Suppressor macrophage treated with lipopolysaccharide for 4 hours (primary cell): ENCODE data around the gene FABP6.

ENCODE experiments used
- DNase-seq: peaks from one replicate; pipeline ENCODE4 v3.0.0-alpha.2; 2020

FABP6 gene

DNA sequence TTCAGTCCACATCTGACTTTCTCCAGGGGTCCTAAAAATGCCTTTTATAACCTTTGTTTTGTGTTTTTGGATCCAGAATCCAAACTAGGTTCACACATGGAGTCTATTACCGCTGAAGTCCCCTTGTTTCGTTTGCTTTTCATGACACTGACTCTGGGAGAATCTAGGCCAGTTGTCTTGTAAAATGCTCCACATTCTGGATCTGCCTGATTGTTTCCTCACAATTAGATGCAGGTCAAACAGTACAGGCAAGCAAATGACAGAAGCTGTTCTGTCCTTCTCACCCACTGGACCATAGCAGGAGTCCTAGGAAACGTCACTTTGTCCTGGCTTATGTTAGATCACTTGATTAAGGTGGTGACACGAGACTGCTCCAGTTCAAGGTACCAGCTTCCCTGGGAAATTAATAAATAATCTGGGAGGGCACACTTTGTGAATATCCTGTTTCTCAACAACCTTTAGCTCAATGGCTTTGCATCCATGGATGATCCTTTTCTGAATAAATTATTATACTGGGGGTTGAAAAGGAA, 34.1 kb downstream of the FABP6 start:
- DNase-seq = no peak

DNA sequence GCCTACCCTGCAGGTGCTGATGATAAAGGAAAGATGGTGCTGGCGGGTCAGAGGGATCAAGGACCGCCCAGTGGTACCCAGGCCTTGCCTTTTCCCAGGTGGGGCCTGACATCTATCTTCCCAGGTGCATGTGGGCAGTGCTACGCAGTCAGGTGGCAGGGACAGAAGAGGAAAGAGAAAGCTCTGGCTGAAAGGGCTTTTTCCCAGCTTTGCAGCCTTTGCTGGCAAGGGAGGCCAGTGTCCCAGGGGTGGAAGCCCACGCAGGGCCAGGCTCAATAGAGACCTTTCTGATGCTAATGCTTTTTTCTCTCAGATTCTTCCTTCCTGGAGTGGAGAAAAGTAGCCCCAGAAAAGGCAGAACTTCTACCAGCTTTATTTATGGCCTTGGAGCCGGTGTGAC, 36.7 kb downstream of the FABP6 start:
- no peak for DNase-seq

DNA sequence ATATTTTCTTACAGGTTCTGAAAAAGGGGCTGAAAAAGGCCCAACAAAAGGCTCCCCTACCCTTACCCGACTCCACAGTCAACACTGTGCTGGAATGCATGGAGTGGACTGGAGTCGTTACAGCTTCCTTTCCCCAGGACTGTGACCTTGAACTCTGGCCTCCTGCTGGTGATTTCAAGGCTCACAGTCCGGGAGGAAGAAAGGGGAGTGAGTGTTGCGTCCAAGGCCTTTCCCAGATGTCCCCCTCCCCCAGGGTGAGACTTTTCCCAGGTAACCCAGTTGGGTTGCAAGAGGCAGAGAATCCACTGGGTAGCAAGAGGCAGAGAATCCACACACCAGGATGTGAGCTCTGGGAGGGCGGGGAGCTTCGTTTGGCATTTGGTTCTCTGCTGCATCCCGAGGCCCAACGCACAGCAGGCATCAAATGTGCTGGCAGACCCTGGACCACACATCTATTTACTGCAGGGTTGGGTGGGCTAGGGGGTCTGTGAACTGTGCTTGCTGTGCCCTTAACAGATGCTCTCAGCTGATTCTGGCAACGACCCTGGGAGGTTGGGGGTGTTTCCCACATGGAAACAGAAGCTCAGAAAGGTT, 37.5 kb downstream of the FABP6 start:
- no peak for DNase-seq

DNA sequence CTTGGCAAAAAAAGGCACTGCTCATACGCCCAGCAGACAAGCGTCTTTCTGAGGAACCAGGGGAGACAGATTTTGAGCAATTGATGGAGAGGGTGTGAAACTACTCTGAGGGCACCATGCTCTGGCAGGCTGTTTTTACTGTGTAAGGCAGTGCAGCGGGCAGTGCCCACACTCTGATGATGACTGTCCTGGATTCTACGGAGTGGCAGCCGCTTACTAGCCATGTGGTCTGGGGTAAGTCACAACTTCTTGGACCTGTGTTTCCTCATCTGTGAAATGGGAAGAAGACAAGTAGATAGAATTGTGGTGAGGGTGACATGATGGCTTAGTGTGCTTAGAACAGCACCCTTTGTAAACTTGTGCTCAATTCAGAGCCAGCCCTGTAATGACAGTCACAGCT, 38.8 kb downstream of the FABP6 start:
- DNase-seq = peak; percentile 40

DNA sequence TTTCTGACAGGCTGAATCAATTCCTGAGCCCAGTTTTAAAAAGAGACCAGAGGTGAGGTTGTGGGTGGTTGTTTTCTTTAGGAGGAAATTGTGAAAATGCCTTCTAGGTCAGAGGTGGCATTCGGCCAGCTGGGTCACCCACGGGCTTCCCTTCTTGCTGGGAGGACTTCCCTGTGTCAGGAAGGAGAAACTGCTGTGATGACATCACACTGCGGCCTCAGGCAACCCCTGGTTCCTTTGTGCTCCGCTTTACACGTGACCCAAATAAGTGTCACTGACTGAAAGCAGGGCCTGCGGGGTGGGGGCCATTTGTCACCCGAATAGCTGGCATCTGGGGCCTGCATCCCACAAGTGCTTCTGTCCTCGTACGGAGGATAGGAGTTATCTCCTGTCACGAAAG, 39.7 kb downstream of the FABP6 start:
- DNase-seq = peak; percentile 96

DNA sequence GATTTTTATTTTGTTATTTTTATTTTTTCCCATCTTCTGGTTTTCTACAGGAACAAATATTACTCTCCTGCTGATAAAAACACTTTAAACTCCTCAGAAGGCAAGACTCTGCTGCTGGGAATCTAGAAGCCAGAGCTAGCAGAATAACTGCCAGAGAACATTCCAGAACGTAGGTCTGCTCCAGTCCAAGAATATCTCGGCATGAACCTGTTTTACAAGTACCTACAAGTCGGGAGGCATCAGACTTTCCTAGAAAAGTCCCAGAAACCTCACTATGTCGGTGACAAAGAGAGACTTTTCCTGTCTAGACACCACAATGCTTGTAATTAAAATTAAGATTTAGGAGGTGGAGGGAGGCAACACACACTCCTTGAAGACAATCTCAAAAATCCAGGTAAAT, 41.4 kb downstream of the FABP6 start:
- DNase-seq = no peak

DNA sequence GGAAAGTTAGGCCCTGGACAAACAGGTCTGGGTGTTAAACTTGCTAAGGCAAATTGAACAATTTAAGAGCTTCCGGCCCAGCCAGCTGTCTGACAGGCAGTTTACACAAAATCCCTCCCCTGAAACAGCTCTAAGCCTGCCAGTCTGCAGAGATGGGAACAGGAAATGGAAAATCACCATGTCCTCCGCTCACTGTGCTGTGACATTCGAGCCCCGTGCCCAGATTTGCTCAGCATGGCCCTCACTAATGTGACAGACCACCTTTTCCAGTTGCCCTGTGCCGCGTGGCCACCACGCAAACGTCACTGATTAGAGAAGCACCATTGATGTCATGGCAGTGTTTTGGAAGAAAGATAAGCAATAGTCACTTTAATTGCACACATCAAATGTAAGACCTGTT, 42.1 kb downstream of the FABP6 start:
- DNase-seq = no peak

DNA sequence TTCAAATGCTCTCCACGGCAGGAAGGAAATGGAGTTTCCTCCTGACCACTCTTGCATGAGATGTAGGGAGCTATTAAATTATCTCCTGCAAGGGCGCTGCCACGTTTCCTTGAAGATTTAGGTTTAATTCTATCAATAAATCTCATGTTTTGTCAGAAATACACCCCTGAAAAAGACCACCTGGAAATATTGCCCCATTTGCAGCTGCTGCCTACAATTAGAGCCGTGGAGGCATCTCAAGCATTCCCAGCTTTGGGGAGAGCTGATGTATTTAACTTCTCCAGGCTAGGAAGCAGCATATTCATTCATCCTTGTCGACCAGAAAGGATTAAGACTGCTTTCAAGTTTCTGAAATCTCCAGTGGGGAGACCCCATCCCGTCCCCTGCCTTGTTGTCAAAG, 42.5 kb downstream of the FABP6 start:
- no peak for DNase-seq

DNA sequence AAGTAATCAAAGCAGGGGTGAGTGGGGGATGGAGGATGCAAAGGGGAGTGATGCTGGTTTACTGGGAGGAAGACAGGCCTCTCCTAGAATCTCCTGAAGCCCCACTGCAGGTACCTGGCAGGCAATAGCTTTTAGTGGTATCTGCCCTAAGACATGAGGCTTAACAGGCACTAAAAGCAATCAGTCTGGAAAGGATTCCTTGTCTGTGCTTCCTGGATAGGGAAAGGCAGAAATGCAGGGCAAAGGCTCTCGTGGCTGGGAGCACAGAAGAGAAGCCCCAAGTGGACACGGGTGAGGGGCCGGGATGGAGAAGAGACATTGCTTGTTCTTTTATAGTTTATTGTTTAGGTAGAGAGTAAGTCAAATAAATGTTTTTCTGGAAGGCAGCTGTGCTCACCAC, 43.0 kb downstream of the FABP6 start:
- no peak for DNase-seq

DNA sequence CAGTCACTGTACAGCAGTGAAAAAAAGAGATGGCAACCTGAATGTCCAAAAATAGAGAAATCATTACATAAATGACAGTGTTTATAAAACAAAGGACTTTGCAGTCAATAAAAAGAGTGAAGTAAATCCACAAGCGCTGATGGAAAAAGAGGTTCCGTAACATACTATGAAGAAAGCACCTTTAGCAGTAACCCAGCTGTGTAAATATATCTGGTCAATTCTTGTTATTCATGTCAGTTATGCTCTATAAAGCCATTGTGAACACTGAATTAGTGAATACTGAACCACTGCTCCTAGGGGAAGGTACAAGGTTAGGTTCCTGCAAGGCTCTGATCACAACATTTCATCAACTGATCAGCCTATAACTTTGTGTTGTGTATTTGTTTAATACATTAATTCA, 43.6 kb downstream of the FABP6 start:
- DNase-seq = no peak

DNA sequence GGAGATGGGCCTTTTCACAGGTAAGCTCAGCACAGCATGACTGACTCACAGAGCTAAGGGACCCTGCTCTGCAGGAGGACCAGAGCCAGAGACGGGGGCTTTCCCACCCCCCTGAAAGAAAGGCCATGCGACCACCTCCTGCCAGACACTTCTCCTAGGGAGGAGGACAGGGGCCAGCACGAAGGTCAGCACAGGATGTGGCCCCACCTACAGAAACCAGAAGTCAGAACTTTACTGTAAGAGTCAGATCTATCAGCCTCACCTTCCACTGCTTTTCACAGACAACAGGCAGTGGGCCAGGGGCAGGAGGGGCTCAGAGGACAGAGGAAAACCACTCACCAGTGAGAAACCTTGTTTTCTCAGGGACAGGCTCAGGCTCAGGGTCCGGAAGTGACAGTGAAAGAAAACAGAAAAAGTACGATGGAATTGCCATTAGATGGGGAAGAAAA, 45.2 kb downstream of the FABP6 start:
- no peak for DNase-seq

DNA sequence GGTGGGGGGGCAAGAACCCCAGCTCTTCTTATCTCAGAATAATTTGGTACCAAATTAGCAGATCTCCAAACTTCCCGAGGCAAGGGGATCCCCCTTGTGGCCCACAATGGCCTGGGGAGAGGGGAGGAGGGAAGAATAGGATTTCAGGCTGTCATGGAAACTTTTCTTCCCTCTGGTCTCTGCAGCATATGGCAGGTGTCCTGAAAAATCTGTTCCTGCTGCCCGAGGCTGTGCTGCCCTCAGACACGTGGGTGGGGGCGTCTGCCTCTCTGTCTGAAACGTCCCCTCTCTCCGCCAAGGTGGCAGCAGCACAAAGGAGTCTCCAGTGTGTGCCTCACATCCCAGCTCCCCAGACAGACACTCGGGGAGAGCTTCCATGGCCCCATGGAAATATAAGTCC, 49.0 kb downstream of the FABP6 start:
- no peak for DNase-seq

DNA sequence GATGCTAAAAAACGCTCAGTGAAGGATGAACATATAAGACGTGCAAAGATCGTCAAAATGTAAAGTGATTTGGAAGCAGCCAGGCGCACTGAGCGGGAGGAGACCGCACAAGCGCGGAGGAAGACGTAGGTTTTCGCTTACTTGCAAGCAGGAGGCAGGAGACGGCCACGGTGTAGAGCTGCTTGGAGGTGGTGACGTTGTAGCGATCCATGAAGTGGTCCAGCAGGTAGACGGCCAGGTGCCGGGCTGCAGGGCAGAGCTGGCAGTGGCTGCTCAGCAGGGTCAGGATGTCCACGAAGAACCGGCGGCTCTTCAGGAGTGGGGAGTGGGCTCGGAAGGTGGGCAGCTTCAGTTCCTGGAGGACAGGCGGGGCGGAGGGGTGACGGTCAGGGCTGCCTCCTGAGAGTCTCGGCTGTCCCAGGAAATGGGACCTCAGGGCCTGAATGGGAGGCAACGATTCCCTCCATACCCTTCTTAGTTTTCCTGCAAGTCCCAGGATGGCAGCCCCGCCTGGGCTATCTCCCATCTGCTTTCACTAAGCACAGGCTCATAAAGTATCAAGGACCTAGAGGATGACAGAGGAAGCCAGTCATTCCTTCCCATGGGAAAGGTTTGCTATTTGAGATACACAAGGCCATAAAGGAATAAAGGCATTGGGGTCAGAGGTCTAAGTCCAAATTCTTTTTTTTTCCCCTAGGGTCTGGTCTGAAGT, 51.2 kb downstream of the FABP6 start:
- no peak for DNase-seq

DNA sequence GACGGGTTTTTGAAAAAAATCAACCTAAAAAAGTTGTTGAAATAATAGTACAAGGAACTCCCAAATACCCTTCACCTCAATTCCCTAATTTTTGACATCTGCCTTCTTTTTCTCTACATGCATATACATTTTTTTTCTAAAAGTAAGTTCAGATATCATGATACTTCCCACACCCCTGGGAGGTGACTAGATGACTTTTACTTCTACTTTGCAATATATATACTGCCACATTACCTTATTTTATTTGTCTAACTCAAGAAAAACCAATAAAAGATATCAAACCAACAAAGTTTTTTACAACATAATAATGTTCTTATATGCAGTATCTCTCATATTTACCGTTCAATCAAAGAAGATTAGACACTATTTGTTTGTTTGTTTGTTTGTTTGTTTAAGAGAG, 52.0 kb downstream of the FABP6 start:
- no peak for DNase-seq

DNA sequence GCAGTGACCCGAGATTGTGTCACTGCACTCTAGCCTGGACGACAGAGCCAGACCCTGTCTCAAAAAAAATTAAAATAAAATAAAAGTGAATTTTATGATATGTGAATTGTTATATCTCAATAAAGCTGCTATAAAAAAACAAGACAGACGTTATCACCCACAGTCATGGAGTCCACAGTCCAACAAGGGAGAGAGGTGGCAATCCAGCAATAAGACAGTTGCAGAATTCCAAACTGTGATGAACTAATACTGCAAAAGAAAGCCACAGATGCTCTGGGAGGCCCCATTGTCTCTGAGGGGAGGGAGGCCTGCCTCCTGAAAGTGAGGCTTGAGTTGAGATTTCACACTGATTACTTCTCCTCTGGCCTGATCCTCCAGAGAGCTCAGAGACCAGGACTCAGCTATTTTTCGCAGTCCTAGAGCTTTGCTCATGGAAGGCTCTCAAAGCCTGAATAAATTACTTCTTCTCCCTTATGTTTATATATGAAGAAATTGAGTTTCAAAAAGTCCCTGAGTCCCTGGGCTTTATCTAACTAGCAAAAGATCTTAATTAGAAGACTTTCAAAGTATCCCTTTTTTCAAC, 55.1 kb downstream of the FABP6 start:
- DNase-seq = no peak

DNA sequence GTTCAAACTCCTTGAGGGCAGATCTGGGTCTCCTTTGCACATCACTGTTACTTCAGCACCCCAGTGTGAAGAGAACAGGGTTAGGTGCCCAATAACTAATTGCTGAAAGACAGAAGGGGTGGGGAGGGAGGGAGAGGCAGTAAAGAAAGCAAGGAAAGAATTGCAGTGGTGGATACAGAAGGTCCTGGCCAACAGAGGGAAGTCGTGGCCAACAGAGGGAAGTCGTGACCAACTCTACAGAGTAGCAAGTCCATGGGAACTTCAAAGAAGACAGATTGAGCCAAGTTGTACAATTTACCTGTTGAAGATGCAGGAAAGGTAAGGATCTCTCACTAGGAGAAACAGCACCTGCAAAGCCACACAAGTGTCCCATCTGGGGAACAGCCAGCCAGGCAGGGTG, 56.0 kb downstream of the FABP6 start:
- DNase-seq = no peak

DNA sequence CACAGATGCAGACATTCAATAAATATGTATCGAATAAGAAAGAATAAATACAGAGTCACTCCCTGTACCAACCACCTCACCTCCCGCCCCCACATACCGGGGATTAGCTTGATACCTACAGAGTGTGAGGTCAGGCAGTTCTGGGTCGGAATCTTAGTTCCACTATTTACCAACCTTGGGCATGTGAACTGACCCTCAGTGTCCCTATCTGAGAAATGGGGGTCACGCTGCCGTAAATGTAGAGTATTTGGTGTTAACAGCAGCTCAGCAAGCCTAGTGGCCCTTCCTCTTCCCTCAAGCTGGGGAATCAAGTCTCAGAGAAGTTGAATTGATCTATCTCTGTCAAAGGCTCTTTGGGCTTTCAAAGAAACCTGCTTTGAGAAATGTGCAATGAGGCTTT, 57.6 kb downstream of the FABP6 start:
- DNase-seq = no peak

DNA sequence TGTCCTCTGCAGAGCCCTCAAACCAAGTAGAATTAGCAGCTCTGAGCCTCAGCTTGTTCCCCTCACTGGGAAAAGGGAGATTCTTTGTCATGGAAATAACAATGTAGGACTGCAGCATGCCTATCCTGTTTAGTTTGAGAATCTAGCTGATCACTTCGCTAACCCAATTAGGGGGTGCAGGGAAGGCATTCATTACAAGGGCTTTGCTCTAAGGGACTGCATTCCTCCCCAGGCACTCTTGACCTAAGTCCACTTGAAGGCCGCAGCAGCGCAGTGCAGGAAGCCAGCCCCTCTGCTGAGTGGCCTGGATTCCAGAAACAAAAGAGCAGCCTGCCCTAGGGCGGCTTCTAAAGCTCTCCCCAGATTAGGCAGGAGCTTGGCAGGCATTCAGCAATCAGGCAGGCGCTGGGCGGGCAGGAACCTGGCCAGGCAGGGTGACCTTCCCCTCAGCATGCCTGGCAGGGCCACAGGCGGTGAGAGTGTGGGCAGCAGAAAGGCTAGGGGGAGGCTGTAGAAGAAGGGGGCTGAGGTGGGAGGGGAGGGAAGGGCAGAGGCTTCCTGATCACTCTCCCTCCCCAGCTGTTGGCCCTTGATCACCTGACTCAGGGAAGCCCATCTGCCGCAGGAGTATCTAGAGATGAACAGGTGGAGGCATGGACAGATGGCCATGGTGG, 58.2 kb downstream of the FABP6 start:
- no peak for DNase-seq
